C4-2B (cell line): ENCODE measurements around the gene SCN5A.
A peak's percentile ranks its signal among the peaks of the same experiment; 100 is the strongest.

ENCODE experiments used
- H3K27ac ChIP-seq: fragments of 450-650 bp; 2 replicates; pipeline ENCODE4 v1.5.1; 2017
- ZFX ChIP-seq: fragments of 450-650 bp; IDR thresholded peaks from 2 replicates; pipeline ENCODE4 v1.6.1; 2017
- TF ChIP-seq, protein P1 (sequence below): fragments of 450-650 bp; conservative IDR thresholded peaks from 2 replicates; pipeline ENCODE4 v1.5.1; 2017; ENCODE audit warnings: mild to moderate bottlenecking

The SCN5A gene

DNA sequence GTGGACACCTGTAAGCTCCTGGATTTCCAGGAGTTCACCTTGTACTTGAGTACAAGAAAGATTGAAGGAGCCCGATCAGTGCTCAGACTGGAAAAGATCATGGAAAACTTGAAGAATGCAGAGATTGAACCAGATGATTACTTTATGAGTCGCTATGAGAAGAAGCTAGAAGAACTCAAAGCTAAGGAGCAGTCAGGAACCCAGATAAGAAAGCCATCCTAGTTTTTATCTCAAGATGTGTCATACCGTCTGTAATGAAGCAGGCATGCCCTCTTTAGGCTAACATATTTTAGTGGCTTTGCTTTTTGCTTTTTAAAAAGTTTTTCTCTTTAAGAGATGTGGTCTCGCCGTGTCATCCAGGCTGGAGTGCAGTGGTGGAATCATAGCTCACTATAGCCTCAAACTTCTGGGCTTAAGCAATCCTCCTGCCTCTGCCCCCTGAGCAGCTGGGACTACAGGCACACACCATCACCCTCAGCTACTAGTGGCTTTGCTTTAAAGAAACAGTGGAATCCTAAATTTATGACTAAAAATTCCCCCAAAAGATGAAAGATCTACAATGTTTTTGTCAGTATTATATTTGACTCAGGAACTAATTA, 125.2 kb downstream of the SCN5A start:
- TF ChIP-seq, protein P1, sequence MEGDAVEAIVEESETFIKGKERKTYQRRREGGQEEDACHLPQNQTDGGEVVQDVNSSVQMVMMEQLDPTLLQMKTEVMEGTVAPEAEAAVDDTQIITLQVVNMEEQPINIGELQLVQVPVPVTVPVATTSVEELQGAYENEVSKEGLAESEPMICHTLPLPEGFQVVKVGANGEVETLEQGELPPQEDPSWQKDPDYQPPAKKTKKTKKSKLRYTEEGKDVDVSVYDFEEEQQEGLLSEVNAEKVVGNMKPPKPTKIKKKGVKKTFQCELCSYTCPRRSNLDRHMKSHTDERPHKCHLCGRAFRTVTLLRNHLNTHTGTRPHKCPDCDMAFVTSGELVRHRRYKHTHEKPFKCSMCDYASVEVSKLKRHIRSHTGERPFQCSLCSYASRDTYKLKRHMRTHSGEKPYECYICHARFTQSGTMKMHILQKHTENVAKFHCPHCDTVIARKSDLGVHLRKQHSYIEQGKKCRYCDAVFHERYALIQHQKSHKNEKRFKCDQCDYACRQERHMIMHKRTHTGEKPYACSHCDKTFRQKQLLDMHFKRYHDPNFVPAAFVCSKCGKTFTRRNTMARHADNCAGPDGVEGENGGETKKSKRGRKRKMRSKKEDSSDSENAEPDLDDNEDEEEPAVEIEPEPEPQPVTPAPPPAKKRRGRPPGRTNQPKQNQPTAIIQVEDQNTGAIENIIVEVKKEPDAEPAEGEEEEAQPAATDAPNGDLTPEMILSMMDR = no peak
- no peak for TF ChIP-seq ZFX
- no peak overlapping the region for H3K27ac ChIP-seq

DNA sequence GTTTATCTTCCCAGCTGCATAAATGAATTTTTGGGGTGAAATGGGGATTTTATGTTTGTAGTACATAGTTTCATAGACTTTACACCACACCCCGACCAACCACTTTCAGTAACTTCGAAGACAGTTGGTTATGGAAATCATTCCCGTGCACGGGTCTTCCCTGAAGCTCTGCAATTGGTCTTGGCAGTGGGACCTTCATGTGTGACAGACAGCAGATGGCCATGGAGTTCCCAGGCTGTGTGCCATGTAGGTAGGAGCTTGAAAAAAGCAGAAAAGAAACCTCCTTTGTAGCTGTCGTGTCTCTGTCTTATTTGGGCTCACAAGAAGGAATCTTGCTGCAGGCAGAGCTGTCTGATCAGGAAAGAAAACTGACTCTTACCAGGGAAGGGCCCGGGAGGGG, 127.5 kb downstream of the SCN5A start:
- H3K27ac ChIP-seq = no peak overlapping the region
- TF ChIP-seq, protein P1 = no peak
- no peak for TF ChIP-seq ZFX

- no peak overlapping the region for H3K27ac ChIP-seq
- TF ChIP-seq ZFX = no peak
- TF ChIP-seq, protein P1 = peak; percentile 89
Measured at GRCh38 chr3:38521391-38521987, 128.0 kb downstream of the SCN5A start.

DNA sequence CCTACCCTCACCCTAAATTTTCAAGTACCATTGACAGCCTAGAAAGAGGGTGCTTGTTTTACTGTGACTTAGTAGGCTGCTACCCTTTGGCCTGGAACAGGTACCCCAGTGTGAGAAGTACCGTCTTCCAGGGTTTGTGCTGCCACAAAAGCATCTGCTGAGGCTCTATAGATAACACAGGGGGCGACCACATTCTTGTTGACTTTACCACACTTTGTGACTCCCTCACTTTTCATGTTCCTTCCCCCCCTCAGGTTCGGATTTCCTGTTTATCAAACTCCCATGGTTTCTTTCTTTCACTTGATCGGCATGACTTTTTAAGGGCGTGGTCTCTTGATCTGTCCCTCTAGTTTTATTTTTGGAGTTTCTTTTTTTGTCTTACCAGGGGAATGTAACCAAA, 129.8 kb downstream of the SCN5A start:
- no peak overlapping the region for H3K27ac ChIP-seq
- TF ChIP-seq ZFX = no peak

GRCh38 chr3:38519000-38519399, 130.5 kb downstream of the SCN5A start:
- TF ChIP-seq, protein P1 = no peak
- TF ChIP-seq ZFX = no peak
- no peak overlapping the region for H3K27ac ChIP-seq

GRCh38 chr3:38516669-38517068, 132.8 kb downstream of the SCN5A start:
- no peak for TF ChIP-seq ZFX
- TF ChIP-seq, protein P1 = no peak
- no peak overlapping the region for H3K27ac ChIP-seq

GRCh38 chr3:38515367-38515766, 134.1 kb downstream of the SCN5A start:
- H3K27ac ChIP-seq = no peak overlapping the region
- TF ChIP-seq, protein P1 = no peak
- TF ChIP-seq ZFX = no peak

- H3K27ac ChIP-seq = no peak overlapping the region
- TF ChIP-seq ZFX = no peak
- TF ChIP-seq, protein P1 = no peak
Measured at GRCh38 chr3:38511546-38511945, 137.9 kb downstream of the SCN5A start.
